Globus pallidus (tissue), 1 donor: ENCODE results near the gene MLF2.
"Not testable (repeated sequence)": the region's sequence is repeated elsewhere in the genome, so short reads cannot be mapped to it uniquely, and the experiment has no call there.

ENCODE experiments used
- DNase-seq: peaks from one replicate; pipeline ENCODE4 v3.0.0-alpha.2; 2015; ENCODE audit warnings: low spot score

The MLF2 gene

DNA sequence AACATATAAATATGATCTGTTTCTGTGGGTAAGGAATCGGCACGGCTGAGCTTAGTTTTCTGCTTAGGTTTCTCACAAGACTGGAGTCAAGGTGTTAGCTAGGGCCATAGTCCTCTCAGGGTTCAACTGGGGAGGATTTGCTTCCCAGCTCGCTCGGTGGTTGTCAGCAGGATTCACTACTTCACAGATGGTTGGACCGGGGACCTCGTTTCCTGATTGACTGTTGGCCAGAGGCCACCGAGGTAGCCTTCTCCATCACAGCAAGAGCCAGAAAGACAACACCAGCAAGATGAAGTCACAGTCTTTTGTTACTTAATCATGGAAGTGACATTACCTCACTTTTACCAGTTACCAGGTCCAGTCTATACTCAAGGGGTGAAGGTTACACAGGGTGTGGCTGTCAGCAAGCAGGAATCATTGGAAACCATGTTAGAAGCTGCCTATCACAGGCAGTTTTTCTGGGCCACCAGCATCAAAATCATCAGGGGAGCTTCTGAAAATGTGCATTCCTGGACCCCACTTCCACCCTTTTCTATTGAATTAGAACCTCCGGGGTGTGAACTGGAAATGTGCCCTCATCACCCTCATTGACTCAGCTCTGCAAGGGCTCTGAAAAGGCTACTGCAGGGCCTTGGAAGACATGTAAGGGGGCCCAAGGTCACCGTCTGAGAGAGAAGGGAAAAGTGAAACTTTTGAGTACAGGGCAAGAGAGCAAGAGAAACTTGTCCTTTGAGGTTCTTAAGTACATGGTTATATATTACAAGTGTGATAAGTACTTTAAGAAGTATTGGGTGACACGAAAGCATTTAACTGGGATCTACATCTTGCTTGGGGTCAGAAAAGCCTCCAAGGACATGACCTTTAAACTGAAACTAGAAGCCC, 18.2 kb downstream of the MLF2 start:
- no peak for DNase-seq

DNA sequence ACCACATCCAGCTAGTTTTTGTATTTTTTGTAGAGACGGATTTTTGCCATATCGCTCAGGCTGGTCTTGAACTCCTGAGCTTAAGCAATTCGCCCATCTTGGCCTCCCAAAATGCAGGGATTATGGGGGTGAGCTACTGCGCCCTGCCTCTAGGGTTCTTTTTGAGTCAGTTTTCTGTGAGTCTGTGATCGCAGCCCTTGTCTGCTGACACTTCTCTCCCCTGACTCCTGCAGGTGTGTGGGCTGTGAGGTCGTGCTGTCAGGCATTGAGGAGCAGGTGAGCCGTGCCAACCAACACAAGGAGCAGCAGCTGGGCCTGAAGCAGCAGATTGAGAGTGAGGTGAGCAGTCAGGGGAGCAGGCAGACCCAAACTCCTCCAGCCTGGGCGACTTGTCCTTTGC, 22.8 kb downstream of the MLF2 start:
- no peak for DNase-seq

DNA sequence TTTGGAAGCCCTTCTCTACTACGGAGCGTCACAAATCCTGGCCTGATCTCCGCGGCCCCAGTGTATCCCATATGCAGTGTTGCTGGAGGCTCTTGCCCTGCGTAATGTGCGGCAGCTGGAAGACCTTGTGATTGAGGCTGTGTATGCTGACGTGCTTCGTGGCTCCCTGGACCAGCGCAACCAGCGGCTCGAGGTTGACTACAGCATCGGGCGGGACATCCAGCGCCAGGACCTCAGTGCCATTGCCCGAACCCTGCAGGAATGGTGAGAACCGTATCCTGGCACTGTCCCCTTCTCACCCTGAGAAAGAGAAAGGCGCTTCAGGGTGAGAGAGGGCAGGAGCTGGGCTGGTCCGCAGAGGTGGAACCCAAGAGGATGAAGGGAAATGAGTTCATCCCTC, 23.8 kb downstream of the MLF2 start:
- DNase-seq, result no peak

DNA sequence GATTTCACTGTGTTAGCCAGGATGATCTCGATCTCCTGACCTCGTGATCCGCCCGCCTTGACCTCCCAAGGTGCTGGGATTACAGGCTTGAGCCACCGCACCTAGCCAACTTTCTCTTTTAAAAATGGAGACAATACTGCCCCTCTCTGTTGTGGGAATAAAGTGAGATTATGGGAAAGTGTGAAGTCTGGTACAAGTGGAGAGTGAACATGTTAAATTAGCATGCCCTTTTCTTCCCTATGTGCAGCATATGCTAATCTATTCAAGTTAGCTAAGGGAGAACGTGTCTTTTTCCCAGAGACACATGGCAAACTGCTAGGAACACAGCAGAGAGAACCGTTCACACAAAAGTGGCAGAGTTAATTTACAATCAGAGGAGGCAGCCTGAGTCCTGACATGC, 27.6 kb downstream of the MLF2 start:
- DNase-seq, result no peak

DNA sequence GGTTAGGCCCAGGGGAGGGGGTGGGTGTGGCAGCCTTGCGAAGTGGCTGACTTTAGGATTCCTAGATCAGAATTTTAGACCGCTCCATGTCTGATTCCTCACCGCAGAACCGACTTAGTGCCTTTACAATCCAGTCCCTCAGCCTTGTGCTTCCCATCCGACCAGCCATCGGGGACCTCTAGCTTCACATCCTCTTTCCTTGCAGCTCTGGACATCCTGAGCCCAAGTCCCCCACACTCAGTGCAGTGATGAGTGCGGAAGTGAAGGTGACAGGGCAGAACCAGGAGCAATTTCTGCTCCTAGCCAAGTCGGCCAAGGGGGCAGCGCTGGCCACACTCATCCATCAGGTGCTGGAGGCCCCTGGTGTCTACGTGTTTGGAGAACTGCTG, 28.5 kb downstream of the MLF2 start:
- no peak for DNase-seq

DNA sequence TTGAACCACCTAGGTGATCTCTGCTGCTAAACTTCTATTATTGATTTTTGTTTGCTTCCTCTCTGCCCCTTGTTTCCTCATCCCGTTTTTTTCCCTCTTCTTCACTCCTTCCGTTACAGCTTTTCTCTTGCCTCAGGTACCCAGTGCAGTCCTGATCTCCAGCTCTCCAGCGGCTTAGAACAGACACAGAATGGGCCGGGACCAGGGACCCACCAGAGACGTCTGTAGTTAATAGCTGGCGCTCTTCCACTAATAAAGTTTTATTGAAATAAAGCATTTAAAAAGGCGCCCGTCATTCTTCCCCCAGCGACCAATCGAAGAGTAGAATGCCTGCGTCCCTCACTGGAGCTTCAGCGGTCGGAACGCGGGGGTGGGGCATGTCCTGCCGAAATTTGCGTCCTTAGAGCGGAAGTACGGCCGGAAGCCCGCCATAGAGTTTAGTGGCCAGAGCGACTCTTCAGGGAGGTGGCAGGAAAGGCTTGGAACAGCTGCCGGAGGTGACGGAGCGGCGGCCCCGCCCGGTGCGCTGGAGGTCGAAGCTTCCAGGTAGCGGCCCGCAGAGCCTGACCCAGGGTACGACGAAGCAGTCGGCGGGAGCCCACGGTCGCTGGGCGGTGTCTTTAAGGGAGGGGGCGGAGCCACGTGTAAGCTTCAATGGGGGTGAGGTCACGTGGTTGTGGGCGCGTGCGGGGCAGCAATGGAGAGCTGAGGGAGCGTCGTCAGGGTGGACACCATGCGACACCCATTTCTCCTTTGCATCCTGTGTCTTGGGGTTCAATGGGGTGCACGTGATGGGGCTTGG, 29.1 kb downstream of the MLF2 start, which contains the start of gene COPS7A:
COPS7A (plus strand) TSS at position 440 of the 802 bp plus-strand sequence. CDS start 611 bp downstream, outside the sequence.
- DNase-seq, result peak; percentile 99

DNA sequence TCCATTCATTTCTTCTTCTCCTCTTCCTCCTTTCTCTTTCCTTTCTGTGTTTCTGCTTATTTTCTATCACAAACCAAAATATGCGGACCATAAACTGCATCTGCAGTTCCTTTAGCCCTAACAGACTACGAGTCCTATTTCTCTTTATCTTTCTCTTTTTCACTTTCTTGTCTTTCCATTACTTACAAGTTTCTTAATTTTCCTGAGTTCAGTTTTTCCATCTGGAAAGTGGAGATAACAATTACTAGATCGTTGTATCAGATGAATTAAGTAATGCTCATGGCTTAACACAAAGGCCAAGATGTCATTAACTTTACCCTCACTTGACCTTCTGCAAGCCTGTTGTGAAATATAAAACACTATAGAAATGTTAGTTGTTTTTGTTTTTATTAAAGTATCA, 30.1 kb downstream of the MLF2 start:
- no peak for DNase-seq

DNA sequence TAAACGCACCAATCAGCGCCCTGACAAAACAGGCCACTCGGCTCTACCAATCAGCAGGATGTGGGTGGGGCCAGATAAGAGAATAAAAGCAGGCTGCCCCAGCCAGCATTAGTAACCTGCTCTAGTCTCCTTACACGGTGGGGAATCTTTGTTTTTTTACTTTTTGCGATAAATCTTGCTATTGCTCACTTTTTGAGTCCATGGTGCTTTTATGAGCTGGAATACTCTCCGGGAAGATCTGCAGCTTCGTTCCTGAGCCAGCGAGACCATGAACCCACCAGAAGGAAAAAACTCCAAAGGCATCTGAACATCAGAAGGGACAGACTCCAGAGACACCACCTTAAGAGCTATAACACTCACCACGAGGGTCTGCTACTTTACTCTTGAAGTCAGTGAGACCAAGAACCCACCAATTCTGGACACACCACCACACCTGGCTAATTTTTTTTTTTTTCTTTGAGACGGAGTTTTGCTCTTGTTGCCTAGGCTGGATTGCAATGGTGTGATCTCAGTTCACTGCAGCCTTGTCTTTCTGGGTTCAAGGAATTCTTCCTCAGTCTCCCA, 36.0 kb downstream of the MLF2 start:
- DNase-seq, result no peak

DNA sequence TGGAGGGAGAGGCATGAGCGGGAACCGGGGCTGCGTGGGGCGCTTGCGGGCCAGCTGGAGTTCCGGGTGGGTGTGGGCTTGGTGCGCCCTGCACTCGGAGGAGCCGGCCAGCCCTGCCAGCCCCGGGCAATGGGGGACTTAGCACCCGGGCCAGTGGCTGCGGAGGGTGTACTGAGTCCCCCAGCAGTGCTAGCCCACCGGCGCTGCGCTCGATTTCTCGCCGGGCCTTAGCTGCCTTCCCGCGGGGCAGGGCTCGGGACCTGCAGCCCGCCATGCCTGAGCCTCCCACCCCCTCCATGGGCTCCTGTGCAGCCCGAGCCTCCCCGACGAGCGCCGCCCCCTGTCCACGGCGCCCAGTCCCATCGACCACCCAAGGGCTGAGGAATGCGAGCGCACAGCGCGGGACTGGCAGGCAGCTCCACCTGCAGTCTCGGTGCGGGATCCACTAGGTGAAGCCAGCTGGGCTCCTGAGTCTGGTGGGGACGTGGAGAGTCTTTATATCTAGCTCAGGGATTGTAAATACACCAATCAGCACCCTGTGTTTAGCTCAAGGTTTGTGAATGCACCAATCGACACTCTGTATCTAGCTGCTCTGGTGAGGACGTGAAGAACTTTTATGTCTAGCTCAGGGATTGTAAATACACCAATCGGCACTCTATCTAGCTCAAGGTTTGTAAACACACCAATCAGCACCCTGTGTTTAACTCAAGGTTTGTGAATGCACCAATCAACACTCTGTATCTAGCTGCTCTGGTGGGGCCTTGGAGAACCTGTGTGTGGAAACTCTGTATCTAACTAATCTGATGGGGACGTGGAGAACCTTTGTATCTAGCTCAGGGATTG, 36.7 kb downstream of the MLF2 start:
- DNase-seq, result not testable (repeated sequence)

DNA sequence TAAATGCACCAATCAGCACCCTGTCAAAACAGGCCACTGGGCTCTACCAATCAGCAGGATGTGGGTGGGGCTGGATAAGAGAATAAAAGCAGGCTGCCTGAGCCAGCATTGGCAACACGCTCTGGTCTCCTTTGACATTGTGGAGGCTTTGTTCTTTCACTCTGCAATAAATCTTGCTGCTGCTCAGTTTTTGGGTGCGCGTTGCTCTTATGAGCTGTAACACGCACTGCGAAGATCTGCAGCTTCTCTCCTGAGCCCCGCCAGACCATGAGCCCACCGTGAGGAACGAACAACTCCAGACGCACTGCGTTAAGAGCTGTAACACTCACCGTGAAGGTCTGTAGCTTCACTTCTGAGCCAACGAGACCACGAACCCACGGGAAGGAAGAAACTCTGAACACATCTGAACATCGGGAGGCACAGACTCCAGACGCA, 44.0 kb downstream of the MLF2 start:
- DNase-seq, result no peak

DNA sequence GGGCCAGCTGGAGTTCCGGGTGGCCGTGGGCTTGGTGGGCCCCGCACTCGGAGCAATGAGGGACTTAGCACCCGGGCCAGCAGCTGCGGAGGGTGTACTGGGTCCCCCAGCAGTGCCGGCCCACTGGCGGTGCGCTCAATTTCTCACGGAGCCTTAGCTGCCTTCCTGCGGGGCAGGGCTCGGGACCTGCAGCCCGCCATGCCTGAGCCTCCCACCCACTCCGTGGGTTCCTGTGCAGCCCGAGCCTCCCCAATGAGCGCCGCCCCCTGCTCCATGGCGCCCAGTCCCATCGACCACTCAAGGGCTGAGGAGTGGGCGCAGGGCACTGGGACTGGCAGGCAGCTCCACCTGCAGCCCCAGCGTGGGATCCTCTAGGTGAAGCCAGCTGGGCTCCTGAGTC, 44.6 kb downstream of the MLF2 start:
- not testable (repeated sequence) for DNase-seq

DNA sequence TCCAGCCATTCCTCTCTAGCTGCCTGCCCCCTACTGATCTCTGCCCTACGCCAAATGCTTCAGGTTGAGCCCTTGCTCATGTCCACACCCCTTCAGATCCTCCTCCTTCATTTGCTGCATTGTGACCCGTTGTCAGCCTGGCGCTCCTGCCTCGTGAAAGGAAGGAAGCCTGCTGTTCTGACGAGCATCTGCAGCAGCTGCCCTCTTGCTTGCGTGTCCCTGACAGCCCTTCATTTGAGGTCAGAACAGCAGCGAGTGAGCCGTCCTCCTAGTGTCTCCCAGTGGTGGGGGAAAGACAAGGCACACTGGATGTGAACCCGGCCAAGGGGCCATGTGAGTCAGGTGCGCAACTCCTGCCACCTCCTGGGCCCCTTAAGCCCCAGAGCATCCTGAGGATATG, 49.3 kb downstream of the MLF2 start:
- DNase-seq, result no peak

DNA sequence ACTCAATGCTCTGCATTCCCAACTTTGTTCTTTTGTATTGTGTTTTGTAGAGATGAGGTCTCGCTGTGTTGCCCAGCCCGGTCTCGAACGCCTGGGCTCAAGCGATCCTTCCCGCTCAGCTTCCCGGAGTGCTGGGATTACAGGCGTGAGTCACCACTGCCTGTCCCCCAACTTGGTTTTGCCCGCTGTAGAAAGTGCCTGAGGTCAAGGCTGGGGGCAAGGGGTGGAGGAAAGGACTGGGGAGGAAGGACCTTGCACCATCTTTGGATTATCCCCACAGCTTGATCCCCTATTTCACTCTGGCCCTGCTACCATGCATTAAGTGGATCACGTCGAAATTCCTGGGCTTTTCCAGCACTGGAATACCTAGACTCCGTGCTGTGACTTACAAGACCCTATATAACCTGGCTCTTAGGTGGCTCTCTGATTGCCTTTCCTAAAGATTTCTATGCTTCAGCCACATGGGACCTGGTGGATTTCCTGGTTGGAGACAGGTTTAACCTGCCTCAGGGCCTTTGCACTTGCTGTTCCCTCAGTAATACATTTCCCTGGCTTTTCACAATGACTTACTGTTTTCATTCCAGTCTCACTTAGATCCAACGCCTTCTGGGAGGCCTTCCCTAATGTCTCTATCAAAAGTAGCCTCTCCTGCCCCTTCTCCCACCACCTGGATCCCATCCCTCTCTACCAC, 51.7 kb downstream of the MLF2 start:
- no peak for DNase-seq

DNA sequence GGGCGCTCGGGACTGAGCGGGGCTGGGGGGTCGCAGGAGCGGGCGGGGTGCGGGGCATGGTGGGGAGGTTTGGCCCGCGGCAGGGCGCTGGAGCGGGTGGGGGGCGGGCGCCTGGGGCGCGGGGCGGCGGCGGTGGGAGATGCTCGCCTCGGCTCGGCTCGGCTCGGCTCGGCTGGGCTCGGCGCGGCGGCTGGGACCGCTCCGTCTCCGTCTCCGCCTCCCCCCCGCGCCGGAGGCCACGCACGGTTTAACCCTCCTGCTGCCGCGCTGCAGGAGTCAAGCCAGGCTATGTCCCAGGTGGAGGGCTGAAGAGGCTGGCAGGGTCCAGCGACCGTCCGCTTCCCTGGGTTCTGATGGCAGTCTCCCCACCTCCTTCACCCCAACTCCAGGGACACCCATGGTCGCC, 52.3 kb downstream of the MLF2 start, which contains the start of gene PIANP:
PIANP (minus strand) TSS at position 170 of the 406 bp plus-strand sequence. CDS start 2,754 bp downstream, outside the sequence.
- no peak for DNase-seq

DNA sequence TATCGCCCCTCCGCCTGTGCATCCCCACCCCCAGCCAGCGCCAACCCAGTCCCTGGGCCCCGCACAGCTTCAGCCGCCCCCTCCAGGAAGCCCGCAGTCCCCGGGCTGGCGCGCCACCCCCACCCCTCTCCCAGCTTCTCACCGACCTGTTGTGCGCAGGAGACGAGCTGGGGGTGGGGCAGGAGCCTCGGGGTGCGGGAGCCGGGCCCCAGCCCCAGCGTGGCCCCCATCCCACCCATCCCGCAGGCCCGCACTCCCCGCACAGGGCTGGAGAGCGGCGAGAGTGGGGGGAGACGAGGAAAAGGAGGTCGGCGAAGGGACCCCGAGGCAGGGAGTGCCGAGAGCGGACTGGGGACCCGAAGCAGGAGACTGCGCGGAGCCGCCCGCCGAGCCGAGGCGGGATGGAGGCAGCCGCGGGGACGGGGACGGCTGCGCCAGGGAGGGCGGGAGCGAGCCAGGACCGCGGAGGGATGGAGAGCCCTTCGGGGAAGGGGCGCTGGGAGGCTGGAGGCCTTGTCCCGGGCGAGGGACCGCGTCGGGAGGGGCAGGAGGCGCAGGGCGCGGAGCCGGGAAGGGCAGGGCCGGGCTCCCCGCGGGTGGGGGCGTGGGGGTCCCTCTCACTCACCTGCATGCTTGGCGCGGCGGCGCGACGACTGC, 52.8 kb downstream of the MLF2 start:
- no peak for DNase-seq

DNA sequence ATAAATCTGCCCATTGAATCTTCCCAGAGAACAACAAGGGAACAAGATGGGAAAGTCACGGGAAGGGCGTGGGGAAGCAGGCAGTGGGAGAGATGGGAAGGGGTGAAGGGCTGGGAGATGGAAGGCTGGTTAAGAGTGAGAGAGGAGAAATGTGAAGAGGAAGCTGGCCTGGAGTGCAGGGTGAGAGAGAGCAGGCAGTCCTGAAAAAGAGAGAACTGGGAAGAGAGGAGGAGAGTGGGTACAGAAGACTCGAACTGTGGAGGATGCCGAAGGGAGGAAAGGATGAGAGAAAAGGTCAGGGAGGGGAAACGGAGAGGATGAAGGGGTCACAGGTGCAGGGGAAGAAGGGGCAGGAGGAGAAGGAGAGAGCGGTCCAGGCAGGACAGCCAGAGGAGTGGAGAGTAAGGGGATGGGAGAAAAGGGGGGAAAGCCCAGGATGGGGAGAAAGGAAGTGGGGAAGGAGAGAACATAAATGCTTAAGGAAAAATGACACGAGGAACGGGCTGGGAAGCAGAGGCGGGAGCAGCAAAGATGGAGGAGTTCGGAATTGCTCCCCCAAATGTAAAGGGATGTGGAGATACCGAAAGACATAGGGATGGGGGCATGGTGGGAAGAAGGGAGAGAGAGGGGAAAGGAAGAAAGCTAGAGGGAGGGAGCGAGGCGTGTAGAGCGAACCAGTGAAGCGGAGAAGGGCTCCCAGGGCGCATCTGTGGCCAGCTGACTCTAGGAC, 53.5 kb downstream of the MLF2 start:
- DNase-seq, result no peak

DNA sequence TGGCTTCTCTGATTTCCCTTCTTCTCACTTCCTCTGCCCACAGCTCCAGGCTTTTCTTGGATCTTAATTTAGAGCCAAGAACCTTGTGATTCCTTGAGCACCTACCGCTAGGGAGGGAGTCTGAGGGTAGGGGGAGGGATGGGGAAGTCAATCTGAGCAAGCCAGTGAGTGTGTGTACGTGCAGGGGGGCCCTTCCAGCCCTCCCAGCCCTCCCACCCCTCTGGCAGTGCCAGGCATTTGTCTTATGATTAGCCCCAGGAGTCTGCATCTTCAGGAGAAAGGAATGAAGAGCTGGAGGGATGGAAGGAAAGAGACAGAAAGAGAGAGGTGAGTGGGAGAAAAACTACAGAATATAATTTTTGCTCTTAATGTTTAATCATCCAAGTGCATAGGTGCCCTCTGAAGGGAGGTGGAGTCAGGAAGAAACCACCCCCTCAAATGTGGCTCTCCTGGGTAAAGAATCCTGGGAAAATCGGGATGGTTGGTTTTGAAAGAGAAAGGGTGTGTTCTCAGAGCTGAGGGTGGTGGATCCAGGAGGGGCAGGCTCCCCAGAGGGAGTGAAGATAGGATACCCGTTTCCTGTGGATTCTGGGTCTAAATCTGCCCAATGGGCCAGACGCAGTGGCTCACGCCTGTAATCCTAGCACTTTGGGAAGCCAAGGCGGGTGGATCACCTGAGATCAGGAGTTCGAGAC, 54.4 kb downstream of the MLF2 start:
- DNase-seq, result no peak
